ENCODE measurements around the gene GMPPA. TPM values are rescaled to one million over a fixed set of nuclear protein-coding genes. Genes with fewer than 3 reads are reported as not detected.

GMPPA gene
- total RNA-seq, 1 experiment from 2014 or later: 32.0 TPM

GRCh38 chr2:219471476-219472371 lies 27.0 kb upstream of the GMPPA start:
- Histone ChIP-seq H4K5ac (ENCODE audit: insufficient read length, low read depth, low read length) (no peak overlapping the region), H3K79me1 (ENCODE audit: insufficient read depth, low read depth, low read length, poor library complexity, severe bottlenecking) (no peaks in the 10 kb centered on the region), H3K4ac (ENCODE audit: low read depth, low read length) (no peak overlapping the region), H3K14ac (ENCODE audit: insufficient read depth, low read length) (no peak overlapping the region; the same call in 1 of the 2 replicates), H2BK15ac (ENCODE audit: low read depth, low read length) (no peak overlapping the region), H3K9me3 (ENCODE audit: control insufficient read depth, low read depth, low read length) (no peaks in the 10 kb centered on the region), H4K20me1 (ENCODE audit: control insufficient read depth, insufficient read depth, insufficient read length) (no peaks in the 10 kb centered on the region), H3K79me2 (ENCODE audit: insufficient read depth, low read length) (no peaks in the 10 kb centered on the region), H3K27me3 (ENCODE audit: insufficient read depth, low read length) (no peaks in the 10 kb centered on the region), H3T11ph (ENCODE audit: low read length) (no peak overlapping the region), H4K91ac (ENCODE audit: insufficient read length, low read depth, low read length) (no peak overlapping the region), H2BK20ac (ENCODE audit: low read depth, low read length, poor library complexity, severe bottlenecking) (no peak overlapping the region), H2BK12ac (ENCODE audit: insufficient read length, low read depth, low read length) (no peak overlapping the region), H3K27ac (ENCODE audit: insufficient read length, low read depth, low read length) (no peak overlapping the region), H2AFZ (ENCODE audit: low read length) (no peak overlapping the region), H3K4me1 (ENCODE audit: insufficient read depth, low read length) (no peaks in the 10 kb centered on the region), H2BK5ac (ENCODE audit: insufficient read length, low read length) (no peak overlapping the region), H3K23ac (ENCODE audit: insufficient read length, low read depth, low read length) (no peak overlapping the region), H4K8ac (replicated peaks; ENCODE audit: insufficient read length, low read depth, low read length) (no peak overlapping the region), H2BK120ac (ENCODE audit: low read depth, low read length, poor library complexity, severe bottlenecking) (no peak overlapping the region), H3K4me2 (ENCODE audit: insufficient read depth, insufficient read length, low read length) (no peak overlapping the region), H3K18ac (ENCODE audit: insufficient read length, low read depth, low read length) (no peak overlapping the region), H2AK5ac (ENCODE audit: insufficient read length, low read length) (no peak overlapping the region), H3K23me2 (ENCODE audit: insufficient read length, low read depth, low read length, poor library complexity, severe bottlenecking) (peaks cover 2% of the 10 kb centered on the region), H3K9ac (ENCODE audit: extremely low read depth, insufficient read length, low read length) (no peak overlapping the region), H3K56ac (ENCODE audit: insufficient read length, low read depth, low read length) (no peak overlapping the region)
- Mint-ChIP-seq H3K27ac (no peak overlapping the region; a peak in 1 of 7 replicates), H3K4me3 (no peak overlapping the region), H3K27me3 (ENCODE audit: low read depth) (peaks cover 5% of the 10 kb centered on the region; the same call in 1 of the 2 replicates), H3K36me3 (ENCODE audit: insufficient read depth in 1 of 3, low read depth in 3 of 3) (peaks cover 0 to 10% (median 0%) of the 10 kb centered on the region in 3 experiments; a peak in 2 of 7 replicates), H3K4me1 (peaks cover 11 to 12% of the 10 kb centered on the region in 2 experiments), H3K9me3 (no peaks in the 10 kb centered on the region; a peak in 2 of 5 replicates)
- TF ChIP-seq CTCF (conservative IDR thresholded peaks at IDR 0.05): no peak
- WGBS (ENCODE audit: extremely low coverage, insufficient read length, low lambda C conversion rate): no CpG with 5 or more reads among the region's 22 CpGs
- no peak for DNase-seq
